ENCODE results near the gene C2orf76.
"Not testable (repeated sequence)": the region's sequence is repeated elsewhere in the genome, so short reads cannot be mapped to it uniquely, and the experiment has no call there.

Gene C2orf76

DNA sequence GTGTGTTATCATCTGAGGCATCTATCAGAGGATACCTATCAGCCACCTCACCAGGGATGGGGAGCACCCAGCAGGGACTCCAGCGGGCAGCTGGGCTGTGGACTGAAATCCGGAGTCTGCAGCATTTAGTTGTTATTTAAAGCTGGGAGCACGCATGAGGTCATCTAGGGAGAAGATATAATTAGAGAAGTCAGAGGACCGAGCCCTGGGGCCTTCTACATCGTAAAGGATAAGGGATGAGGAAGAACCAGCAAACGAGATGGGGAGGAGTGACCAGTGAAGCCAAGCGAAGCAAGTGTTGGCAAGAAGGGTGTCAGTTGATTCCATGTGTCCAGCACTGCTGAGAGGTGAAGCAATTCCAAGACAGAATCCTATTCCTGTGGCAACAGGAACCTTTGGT, 72.7 kb downstream of the C2orf76 start:
- no peak for DNase-seq (ENCODE audit: low spot score)

DNA sequence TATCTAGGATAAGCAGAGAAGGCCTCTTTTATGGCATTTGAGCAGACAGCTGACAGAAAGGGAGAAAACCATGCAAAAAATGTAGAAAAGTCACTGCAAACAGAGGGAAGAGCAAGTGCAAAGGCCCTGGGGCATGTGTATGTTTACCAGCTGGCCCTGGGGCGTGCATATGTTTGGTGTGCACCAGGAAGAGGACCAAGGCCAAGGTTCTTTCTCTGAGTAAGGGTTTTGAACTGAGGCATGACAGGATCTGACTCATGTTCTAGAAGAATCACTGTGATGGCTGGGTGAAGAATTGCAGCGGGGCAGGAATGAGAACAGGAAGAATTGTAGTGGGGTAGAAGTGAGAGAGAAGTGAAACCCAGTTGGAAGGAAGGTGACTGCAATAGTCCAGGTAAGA, 73.4 kb downstream of the C2orf76 start:
- no peak for DNase-seq (ENCODE audit: low spot score)

DNA sequence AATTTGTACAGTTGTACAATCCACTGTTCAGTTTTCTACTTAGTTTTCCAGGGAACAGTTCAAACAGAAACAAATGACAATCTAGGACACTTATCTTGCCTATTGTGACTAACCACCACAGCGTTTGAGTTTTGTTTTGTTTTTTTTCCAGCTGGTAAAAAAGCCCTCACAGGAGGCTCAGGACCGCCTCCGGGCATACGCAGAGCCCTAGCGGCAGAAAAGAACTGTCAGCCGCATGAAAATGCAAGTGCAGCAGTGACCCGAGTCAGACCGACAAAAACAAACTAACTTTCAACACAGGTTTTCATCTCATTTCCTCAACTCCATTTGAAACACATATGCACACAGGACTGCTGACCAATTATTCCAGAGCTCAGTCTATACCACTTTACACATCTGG, 74.4 kb downstream of the C2orf76 start:
- DNase-seq (ENCODE audit: low spot score): no peak

DNA sequence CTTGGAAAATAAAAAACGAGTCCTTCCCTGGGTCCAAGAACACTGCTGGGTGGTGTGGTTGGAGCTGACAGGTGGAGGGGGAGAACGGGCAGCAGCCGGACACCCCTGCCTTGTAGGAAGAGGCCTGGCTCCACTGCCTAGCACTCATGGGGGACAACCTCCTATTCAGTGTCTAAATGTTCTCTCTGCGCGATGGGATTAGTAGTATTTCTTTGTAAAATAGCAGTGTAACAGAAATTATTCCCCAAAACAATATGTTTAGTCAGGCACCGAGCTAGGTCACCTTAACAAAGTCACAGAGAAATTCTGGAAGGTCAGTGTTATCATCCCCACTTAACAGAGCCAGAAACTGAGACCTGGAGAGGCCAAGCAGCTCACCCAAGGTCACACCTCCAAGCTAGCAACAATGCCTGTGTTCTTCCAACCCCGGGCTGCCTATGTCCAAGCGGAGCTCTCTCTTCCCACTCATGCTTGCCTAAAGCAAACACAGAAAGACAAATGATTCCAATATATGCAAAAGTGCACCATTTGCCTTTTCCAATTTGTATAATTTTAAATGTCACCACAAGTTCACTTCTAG, 75.0 kb downstream of the C2orf76 start:
- DNase-seq (ENCODE audit: low spot score): no peak

DNA sequence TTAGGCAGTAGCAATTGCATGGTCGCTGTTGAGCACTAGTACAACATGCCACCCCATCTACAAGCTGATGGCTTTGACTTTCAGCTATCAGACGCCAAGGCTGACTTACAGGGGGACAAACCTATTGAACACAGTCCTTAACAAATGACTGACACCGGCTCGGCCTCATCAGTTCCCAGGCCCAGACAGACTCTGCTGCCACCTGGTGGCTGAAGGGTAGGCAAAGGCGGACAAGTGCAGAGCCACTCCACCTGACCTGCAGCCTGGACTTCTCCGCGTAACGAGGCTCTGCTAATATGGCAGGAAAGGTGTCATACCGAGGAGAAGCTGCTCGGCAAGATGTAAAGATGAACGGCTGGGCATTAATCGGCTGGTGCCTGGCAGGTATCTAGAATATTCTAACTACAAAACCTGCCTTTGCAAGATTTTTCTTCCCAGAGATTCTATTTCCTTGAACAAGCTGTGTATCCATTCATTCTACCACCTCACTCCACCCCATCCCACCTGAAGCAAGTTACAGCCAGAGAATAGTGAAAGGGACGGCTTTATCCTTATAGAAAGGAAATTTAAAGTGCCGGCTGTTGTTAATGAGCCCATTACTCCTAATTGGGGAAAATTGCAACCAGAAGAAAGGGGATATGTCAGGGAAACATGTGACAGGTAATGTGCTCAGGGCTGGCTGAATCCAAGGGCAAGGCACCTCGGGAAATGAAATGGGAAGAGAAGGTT, 75.6 kb downstream of the C2orf76 start:
- peak; percentile 87 for DNase-seq (ENCODE audit: low spot score)

DNA sequence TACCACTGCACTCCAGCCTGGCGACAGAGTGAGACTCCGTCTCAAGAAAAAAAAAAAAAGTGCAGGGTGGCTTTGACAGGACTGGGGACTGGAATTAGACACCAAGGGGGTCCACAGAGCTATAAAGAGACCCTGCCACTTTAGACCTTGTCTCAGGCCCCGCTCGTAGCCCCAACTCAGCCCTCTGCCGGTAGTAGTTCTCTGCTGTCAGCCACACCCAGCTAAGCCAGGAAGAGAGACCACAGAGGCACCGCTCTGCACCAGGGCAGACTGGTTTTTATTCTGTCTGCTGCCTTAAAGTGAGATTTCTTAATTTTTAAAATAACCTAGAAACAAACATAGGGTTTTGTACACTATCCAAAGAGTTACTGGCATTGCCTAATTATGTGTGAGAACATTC, 77.0 kb downstream of the C2orf76 start:
- no peak for DNase-seq (ENCODE audit: low spot score)

DNA sequence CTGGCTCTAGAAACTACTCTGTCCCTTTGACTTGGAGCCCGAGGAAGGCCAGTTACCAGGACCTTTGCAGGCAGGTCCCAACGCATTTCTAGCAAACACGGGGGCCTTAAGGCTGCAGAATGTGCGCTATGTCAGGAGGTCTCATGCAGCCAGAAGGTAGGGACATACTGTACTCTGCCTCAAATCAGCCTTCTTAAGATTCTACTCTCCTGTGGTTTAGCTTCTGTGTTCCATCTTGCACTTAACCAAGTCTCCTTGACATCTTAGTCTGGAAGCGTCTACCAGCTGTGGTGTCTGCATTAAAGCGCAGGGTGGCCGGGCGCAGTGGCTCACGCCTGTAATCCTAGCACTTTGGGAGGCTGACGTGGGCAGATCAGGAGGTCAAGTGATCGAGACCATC, 77.5 kb downstream of the C2orf76 start:
- DNase-seq (ENCODE audit: low spot score): no peak

DNA sequence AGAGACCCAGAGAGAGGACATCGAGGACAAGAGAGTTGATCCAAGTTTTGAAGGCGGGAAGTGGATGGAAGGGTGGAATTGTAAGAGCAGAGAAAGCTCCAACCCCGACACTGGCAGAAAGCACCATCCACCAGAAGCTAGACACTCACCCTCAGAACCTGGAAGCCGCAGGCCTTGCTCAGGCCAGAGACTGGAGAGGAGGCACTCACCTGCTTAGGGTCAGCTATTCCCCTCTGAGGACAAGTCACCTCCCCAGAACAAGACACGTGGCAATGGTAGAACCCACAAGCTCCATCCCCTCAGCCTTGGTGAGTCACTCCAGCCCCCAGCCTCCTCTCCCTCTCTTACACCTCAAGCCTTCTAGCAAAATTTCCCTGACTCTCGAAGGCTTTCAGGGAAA, 78.1 kb downstream of the C2orf76 start:
- DNase-seq (ENCODE audit: low spot score): no peak

DNA sequence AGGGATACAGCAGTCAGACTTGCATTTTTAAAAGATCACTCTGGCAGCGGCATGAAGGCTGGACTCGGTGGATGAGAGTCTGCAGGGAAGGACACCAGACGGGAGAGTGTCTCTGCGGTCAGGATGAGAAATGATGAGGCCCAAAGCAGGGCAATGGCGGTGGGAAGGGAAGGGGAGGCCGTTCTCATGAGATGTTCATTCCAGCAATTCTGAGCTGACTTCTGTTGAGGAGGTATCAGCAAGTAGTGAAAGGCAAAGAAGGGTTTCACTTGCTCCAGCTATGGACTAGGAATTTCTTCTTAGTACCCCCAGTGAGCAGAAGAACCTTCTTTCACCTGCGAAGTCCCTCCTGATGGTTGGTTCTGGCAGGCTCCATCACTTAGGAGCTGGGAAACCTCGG, 80.0 kb downstream of the C2orf76 start:
- DNase-seq (ENCODE audit: low spot score): no peak

DNA sequence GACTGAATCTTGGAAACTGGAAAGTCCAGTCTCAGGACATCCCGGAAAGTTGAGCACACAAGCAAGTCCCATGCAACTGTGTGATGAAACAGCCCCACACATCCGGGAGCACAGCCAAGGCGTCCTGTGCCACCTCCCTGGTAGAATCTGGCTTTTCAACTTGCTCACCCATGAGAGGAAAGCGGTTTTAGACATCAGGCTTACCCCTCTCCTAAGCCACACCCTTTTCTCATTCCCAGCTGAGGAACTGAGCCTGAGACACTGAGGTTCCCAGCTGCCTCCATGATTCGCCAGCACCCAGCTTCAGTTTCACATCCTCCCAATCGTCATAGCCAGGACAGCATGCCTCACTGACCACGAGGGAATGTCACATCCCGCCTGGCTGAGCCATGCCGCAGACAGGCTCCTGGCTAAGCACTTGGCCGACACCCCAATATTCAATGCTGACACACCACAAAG, 82.7 kb downstream of the C2orf76 start:
- DNase-seq (ENCODE audit: low spot score): peak; percentile 45

DNA sequence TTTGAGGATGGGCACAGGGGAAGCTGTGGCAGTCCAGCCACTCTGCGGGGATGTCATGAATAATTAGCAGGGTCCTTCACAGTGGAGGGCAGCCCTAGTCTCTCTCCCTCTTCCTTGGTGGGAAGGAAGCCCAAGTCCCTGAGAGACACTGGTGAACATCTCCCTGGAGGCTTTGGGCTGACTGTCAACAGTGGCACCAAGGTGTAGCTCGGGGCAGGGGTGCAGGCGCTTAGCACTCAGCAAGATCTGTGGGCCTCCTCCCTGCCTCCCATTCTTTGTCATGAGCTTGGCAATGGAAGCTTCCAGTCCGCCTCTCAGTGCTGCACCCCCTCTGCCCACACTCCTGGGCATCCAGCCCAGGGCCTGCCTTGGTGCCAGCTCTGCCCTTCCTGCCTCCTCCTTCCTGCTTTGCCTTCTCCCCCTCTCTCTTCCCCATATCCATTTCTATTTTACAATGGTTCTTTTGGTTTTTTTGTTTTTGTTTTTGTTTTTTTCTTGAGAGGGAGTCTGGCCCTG, 83.6 kb downstream of the C2orf76 start:
- no peak for DNase-seq (ENCODE audit: low spot score)

DNA sequence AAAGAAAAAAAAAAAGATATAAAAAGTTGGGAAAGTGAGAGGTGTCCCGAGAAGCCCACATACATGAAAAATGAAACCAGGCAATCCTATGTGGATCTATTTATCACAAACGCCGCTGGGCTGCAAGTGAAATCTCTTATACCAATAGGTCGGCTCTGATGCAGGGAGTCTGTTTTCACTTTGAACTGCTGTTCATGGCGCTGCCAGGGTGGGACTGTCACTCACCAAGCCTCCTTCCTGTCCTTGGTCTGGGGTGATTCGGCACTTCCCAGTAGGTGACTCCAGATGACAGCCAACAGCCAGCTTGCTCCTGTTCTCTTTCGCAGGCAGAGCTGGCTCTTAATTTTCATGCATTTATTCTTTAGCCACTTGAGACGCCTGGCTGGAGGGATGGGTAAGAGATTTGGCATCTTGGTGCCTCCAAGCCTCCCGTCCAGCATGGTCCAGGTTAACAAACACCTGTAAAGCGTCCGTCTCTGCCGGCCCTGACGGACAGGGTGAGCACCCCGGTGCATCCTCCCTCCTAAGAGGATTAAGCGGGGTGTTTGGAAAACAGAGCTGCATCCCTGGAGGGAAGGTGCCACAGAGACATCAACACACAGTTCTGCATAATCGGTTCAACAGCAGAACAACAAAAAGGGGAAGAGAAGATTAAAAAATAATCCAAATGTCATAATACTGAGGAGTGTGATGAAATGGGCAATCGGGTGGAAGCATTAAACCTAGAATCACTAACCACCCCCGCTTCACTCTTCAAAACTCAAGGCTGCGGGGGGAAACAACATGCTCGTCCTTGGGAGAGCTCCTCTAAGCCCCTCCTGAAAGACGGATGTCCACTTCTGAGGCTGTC, 84.3 kb downstream of the C2orf76 start:
- DNase-seq (ENCODE audit: low spot score): no peak

DNA sequence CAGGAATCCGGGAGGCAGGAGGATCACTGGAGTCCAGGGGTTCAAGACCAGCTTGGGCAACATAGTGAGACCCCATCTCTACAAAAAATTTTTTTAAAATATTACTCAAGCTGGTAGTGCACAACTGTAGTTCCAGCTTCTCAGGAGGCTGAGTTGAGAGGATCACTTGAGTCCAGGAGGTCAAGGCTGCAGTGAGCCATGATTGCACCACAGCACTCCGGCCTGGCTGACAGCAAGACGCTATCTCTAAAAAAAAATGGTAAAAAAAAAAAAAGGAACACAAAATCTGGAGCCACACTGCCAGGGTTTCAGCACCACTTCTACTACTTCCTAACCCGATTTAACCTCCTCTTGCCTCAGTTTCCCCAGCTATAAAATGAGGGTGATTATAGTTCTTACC, 86.0 kb downstream of the C2orf76 start:
- no peak for DNase-seq (ENCODE audit: low spot score)

DNA sequence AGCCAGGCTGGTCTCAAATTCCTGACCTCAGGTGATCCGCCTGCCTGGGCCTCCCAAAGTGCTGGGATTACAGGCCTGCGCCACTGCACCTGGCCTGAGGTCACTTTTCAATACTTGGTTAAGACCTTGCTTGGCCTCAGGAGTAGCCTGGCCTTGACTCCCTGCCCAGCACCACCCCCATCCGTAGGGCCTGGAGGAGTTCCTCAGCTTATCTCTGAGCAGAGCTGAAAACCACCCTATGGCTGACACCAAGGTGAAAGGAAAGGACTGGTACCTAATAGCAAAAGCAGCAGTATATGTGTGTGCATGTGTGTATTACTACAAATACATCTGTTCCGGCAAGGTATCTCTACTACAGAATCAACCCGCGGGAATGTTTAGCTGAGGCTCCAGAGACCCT, 87.0 kb downstream of the C2orf76 start:
- DNase-seq (ENCODE audit: low spot score): no peak

DNA sequence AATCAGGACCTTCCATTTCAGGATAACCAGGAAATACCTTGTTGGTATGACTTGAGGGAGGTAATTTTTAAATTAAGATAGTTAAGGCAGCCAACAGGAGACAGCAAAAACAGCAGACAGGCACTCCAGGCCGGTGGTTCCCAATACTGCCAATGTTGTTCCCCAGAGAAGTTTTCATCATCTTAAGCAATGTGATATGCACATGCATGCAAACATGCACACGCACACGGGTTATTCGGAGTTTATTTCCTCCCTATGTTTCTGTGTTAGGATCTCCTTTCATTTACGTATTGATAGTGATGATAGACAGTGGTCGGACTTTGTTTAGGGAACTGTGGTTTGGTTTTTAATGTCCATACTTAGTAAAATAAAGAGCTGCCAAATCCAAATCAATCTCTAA, 87.7 kb downstream of the C2orf76 start:
- no peak for DNase-seq (ENCODE audit: low spot score)

DNA sequence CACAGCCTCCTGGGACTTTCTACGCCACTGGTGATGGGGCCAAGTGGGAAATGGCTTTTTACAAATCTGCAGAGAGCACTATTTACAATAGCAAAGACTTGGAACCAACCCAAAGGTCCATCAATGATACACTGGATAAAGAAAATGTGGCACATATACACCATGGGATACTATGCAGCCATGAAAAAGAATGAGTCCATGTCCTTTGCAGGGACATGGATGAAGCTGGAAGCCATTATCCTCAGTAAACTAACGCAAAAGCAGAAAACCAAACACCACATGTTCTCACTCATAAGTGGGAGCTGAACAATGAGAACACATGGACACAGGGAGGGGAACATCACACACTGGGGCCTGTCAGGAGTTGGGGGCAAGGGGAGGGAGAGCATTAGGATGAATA, 88.2 kb downstream of the C2orf76 start:
- not testable (repeated sequence) for DNase-seq (ENCODE audit: low spot score)

DNA sequence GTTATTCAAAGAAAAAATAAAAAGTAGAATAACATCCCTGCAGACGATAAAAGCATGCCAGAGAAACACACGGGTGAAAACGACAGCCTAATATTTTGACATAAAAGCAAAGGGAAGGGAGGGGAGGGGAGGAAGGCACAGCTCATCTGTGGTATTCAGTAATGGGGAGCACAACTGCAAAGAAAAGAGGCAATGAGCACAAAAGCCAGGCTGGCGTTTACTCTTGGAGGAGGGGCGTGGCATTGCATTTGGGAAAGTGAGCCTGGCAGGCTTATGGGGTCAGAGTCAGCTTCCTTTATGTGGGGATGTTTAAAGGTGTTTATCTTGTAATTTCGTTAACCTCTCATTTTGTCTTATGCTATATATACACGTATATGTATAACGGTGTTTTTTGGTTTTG, 89.8 kb downstream of the C2orf76 start:
- DNase-seq (ENCODE audit: low spot score): no peak

DNA sequence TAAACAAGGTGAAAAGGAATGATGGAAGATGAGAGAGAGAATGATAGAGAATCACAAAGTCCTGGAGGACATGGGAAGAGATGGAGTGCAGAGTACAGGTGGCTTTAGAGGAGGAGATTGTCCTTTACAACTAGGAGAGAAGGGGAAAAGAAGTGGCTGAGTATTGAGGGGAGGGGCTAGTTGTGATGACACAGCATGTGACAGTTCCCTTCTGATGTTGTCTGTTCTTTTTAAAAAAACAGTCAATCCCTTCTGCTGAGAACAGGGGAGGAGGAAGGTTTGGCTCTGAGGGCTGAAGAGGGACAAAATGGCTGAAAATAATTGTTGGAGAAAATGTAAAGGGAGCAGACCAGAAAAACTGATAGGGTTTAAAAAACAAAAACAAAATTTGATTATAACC, 99.0 kb downstream of the C2orf76 start:
- no peak for DNase-seq (ENCODE audit: low spot score)

DNA sequence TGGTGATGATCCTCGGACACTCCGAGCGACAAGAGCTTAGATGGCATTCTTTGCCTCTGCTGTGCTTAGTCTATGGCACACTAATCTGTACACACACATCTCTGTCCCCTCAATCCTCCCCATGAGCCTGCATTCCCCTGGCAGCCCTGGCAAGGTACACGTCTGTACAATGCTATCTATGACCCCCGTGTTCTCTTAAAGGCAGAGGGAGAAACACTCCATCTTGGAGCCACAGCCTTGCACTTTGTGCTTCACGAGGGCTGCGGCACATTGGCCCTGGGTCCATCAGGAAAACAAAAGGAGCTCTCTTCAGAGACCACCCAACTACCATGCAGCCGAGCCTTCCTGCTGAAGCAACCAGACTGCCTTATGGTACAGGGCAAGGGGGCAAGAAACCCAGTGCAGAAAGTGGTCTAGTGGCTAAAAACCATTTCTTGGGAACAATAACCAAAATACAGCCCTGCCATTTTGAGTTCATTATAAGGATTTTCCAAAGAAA, 100.5 kb downstream of the C2orf76 start:
- DNase-seq (ENCODE audit: low spot score): no peak

DNA sequence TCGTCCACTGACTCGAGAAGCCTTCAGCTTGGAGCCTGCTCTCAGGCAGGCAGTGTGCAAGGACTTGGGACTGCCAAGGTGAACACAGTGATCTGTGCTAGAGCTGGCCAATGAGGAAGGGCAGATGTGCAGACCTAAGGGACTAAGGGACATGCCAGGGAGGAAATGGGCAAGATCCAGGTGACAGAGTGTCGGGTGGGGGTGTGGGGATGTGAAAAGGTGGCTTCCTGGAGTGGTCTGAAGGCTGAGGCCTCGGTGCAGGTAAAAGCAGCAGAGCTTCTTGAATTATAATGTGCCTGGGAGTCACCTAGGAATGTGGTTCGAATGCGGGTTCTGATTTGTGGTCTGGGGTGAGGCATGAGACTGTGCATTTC, 101.0 kb downstream of the C2orf76 start:
- no peak for DNase-seq (ENCODE audit: low spot score)

DNA sequence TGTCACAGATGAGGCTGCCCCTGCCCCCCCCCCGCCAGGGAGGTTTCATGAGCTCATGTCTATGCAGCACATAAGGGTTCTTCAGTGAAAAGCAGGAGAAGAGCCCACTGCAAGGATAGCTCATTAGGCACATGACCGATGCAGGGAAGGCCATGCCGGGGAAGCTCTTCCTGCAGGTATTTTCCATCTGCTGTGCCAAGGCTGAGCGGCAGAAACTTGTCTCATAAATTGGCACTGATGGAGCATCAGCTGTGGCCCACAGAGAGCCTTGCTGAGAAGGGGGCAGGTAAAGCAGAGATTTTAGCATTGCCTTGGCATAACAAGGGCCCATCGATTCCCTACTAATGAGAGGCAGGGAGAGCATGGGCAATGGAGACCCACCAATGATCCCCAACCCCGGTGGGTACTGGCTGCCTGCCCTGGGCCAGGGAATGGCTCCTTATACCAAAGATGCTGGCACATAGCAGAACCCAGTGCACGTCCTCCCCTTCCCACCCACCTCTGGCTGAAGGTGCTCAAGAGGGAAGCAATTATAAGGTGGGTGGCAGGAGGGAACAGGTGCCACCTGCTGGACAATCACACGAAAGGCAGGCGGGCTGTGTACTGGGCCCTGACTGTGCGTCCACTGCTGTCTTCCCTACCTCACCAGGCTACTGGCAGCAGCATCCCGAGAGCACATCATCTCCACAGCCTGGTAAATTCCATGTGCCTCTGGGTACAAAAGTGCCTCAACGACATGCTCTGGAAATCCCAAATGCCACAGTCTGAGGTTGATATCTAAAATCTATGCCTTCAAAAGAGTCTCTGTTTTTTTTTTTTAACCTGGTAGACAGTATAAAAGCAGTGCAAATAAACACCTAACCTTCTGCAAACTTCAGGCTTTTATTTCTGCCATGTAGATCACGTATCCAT, 101.6 kb downstream of the C2orf76 start:
- DNase-seq (ENCODE audit: low spot score): peak; percentile 83

DNA sequence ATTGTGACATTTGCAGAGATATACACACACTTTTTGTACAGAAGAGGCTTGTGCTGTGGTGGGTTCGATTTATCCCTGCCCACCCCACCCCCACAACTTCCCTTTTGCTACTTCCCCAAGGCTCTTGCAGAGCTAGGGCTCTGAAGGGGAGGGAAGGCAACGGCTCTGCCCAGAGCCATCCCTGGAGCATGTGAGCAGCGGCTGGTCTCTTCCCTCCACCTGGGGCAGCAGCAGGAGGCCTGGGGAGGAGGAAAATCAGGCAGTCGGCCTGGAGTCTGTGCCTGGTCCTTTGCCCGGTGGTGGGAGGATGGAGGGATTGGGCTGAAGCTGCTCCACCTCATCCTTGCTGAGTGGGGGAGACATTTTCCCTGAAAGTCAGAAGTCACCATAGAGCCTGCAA, 103.0 kb downstream of the C2orf76 start:
- no peak for DNase-seq (ENCODE audit: low spot score)

All from iPS-NIHi11 (cell line).